Activated CD4-positive, alpha-beta T cell treated with anti-CD3 and anti-CD28 coated beads for 1 hour (primary cell): ENCODE measurements around the gene RPS5.
"Not testable (repeated sequence)": the region's sequence is repeated elsewhere in the genome, so short reads cannot be mapped to it uniquely, and the experiment has no call there.

Experiments used
- DNase-seq: peaks from one replicate; pipeline ENCODE4 v3.0.0-alpha.2; 2020

RPS5 gene

GRCh38 chr19:58386576-58387337 is at the start of gene RPS5:
RPS5 (plus strand) TSS chr19:58387269; CDS start chr19:58388138, 869 bp downstream.
- peak; percentile 96 for DNase-seq

GRCh38 chr19:58338336-58338735 is 48.7 kb upstream of the RPS5 start:
- no peak for DNase-seq

- DNase-seq: no peak
Measured at GRCh38 chr19:58338825-58339558, 48.1 kb upstream of the RPS5 start.

- no peak for DNase-seq
Measured at GRCh38 chr19:58345558-58345957, 41.5 kb upstream of the RPS5 start.

GRCh38 chr19:58346961-58347929 is 39.8 kb upstream of the RPS5 start:
- peak; percentile 52 for DNase-seq

GRCh38 chr19:58348080-58348479 is 39.0 kb upstream of the RPS5 start:
- DNase-seq: not testable (repeated sequence)

GRCh38 chr19:58349590-58349989 is 37.5 kb upstream of the RPS5 start:
- no peak for DNase-seq

- no peak for DNase-seq
Measured at GRCh38 chr19:58350001-58350861, 36.8 kb upstream of the RPS5 start.

- DNase-seq: no peak
Measured at GRCh38 chr19:58350871-58351557, 36.1 kb upstream of the RPS5 start.

- DNase-seq: no peak
Measured at GRCh38 chr19:58351558-58351878, 35.6 kb upstream of the RPS5 start.

- DNase-seq: no peak
Measured at GRCh38 chr19:58351990-58352755, 34.9 kb upstream of the RPS5 start.

- no peak for DNase-seq
Measured at GRCh38 chr19:58352760-58353671, 34.1 kb upstream of the RPS5 start, which contains the start of gene A1BG. A1BG (minus strand) TSS chr19:58353492; CDS start chr19:58353437, 55 bp downstream.

- no peak for DNase-seq
Measured at GRCh38 chr19:58353717-58354477, 33.2 kb upstream of the RPS5 start.

- no peak for DNase-seq
Measured at GRCh38 chr19:58354478-58355030, 32.5 kb upstream of the RPS5 start.

GRCh38 chr19:58355215-58355796 is 31.8 kb upstream of the RPS5 start:
- no peak for DNase-seq

GRCh38 chr19:58355908-58356765 is 30.9 kb upstream of the RPS5 start:
- peak; percentile 19 for DNase-seq
